H1 (cell line): ENCODE results near the gene NEMF. TPM values are rescaled to one million over a fixed set of nuclear protein-coding genes. Genes with fewer than 3 reads are reported as not detected.
A peak's percentile ranks its signal among the peaks of the same experiment; 100 is the strongest.

Experiments
- ASH2L ChIP-seq: fragments of 200-600, 300-600 bp; sonication (generic); IDR thresholded peaks from one replicate; pipeline ENCODE4 v1.7.1; 2017; ENCODE audit warnings: low read length
- CEBPB ChIP-seq: IDR thresholded peaks from 2 replicates; pipeline ENCODE4 v1.6.1; 2012; ENCODE audit warnings: low read depth, low read length
- CREB1 ChIP-seq: IDR thresholded peaks from 2 replicates; pipeline ENCODE4 v1.6.1; 2012; ENCODE audit warnings: inconsistent platforms
- EZH2 ChIP-seq: fragments of 200-600 bp; sonication (generic); IDR thresholded peaks from 2 replicates; pipeline ENCODE4 v1.7.1; 2012; ENCODE audit warnings: low read depth, mild to moderate bottlenecking, moderate library complexity, low read length, inconsistent platforms; ENCODE audit not compliant: severe bottlenecking
- FOSL1 ChIP-seq: IDR thresholded peaks from 2 replicates; pipeline ENCODE4 v1.6.1; 2011; ENCODE audit warnings: mild to moderate bottlenecking, low read depth, low read length, moderate library complexity; ENCODE audit not compliant: insufficient read depth
- NANOG ChIP-seq: IDR thresholded peaks from 2 replicates; pipeline ENCODE4 v1.6.1; 2011; ENCODE audit warnings: low read length, low read depth, mild to moderate bottlenecking, inconsistent platforms; ENCODE audit not compliant: insufficient read depth, poor library complexity, severe bottlenecking
- PHF8 ChIP-seq: fragments of 200-600 bp; sonication (generic); conservative IDR thresholded peaks from 2 replicates; pipeline ENCODE4 v1.7.1; 2012; ENCODE audit warnings: low read depth, mild to moderate bottlenecking, inconsistent platforms, low read length, moderate library complexity
- RXRA ChIP-seq: IDR thresholded peaks from 2 replicates; pipeline ENCODE4 v1.6.1; 2011; ENCODE audit warnings: low read depth, mild to moderate bottlenecking, low read length, moderate library complexity; ENCODE audit not compliant: insufficient read depth
- SAP30 ChIP-seq: fragments of 300-600 bp; sonication (generic); IDR thresholded peaks from 2 replicates; pipeline ENCODE4 v1.7.1; 2012; ENCODE audit warnings: low read length, moderate library complexity, mild to moderate bottlenecking, inconsistent platforms; ENCODE audit not compliant: insufficient read depth, insufficient replicate concordance
- SIRT6 ChIP-seq: IDR thresholded peaks from one replicate; pipeline ENCODE4 v1.7.1; 2012; ENCODE audit warnings: low read length, inconsistent platforms
- SRF ChIP-seq: IDR thresholded peaks from 2 replicates; pipeline ENCODE4 v1.6.1; 2011; ENCODE audit warnings: mild to moderate bottlenecking, low read depth, low read length, moderate library complexity
- TBP ChIP-seq: IDR thresholded peaks from 2 replicates; pipeline ENCODE4 v1.6.1; 2011; ENCODE audit warnings: low read depth, low read length, improper control_type of control experiment
- TEAD4 ChIP-seq: IDR thresholded peaks from 2 replicates; pipeline ENCODE4 v1.6.1; 2012; ENCODE audit warnings: low read depth, low read length, inconsistent platforms, mixed read lengths
- ZNF274 ChIP-seq: IDR thresholded peaks from 2 replicates; pipeline ENCODE4 v1.7.0; 2012; ENCODE audit warnings: low read length, borderline replicate concordance; ENCODE audit errors: extremely low read depth
- polyA plus RNA-seq, 7 experiments: library from polyadenylated mRNA; depleted of rRNA in 3 of 7; stranded (reverse) in 5 of 7; unstranded in 2 of 7; fragments of >200 nt in 5 of 7; fragments of 200-250 nt in 2 of 7; gene quantifications; 1 replicate in 5 of 7; 2 replicates in 1 of 7; 4 replicates in 1 of 7; pipeline versions ENCODE4 v1.2.1 to v1.2.3, GENCODE V29; 2011 to 2013; ENCODE audit warnings: missing spikeins in 2 of 7, mixed read lengths in 2 of 7
- total RNA-seq: library from RNA; stranded (reverse); fragmentation: NEBNext Ultra II Directional; extraction: Animal tissue kit (Norgen Biotek cat#: 25700); gene quantifications from 2 replicates; pipeline ENCODE4 v1.2.1, GENCODE V29; 2021

NEMF gene
- total and polyA plus RNA-seq, 2 of the 8 experiments (the other 6 are each of a cell fraction or from before 2014, with no cell fraction given): 8.3 to 45.5 TPM

DNA sequence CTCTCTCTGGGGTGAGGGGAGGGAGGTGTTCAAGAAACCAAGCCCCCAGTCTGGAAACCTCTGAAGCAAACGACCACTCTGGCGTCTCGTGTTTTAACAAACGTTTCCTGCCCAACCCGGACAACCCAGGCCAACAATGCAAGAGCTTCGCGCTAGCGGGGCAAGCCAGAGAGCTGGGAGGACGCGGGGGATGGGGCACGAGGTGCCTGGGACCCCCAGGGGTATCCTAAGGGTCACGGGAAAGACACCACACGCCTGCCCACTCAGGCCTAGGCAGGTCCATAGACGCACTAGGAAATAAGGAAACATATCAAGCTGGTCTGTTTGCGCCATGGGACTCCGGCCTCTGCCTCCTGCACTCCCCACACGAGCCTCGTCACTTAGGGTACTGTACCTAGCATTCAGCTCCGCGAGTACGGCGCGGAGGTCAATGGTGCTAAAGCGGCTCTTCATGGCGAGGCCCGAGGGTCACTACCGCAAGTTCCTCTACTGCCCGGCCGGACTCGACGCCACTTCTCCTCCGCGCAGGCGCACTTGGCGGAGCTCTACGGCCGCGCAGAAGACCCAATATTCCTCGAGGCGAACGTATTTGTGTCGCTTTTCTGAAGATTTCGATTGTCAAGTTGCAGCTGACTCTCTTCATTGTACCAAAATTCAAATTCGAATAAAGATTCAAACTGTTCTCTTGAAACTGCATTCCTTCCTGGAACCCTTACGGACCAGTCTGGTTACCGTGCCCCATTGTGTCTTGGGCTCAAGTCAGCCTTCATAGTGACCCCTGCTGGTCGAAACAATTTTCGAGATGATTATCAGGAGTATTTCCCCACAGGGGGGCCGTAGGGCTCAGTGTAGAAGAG lies at the start of gene NEMF (continued):
- TF ChIP-seq SAP30 (no peak), PHF8 (peak; percentile 74), ASH2L (peak; percentile 95), CREB1 (0 out of 2 replicates have a peak, but pooled peaks have one; percentile 5), TEAD4 (no peak; the same call in 1 of the 2 replicates), TBP (peak; percentile 90), FOSL1 (no peak), EZH2 (no peak), SRF (no peak), SIRT6 (no peak), RXRA (no peak), NANOG (peak; percentile 45), CEBPB (no peak), ZNF274 (no peak)
